Measurements from ENCODE around the gene HPS4. TPM values are rescaled to one million over a fixed set of nuclear protein-coding genes. Genes with fewer than 3 reads are reported as not detected.
A peak's percentile ranks its signal among the peaks of the same experiment; 100 is the strongest.

HPS4 gene
- total and polyA plus RNA-seq, 2 of the 8 experiments (the other 6 are each of a cell fraction or from before 2014, with no cell fraction given) = 28.0 to 35.2 TPM

DNA sequence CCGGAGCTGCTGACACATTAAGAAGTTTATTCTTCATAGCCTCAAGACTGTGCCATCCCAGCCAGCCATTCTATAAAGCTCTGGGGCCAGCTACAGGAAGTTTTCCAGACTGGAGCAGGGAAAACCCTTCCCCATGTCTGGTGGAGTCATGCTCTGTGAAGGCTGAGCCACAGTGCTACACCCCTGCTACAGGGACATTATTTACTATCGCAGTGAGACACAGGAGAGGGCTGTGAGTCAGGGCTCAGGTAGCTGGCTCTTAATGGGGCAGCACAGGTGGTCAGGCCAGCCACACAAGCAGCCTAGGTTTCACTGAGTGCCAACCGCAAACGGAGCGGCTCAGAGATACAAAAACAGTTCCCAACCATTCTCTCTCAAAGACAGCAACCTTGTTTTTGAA lies 12.1 kb downstream of the HPS4 start:
- Histone ChIP-seq H2BK12ac (ENCODE audit: low read depth, low read length) (no peak overlapping the region), H2BK120ac (replicated peaks; ENCODE audit: low read depth, low read length) (no peak overlapping the region), H3K27me3 (replicated peaks in 1 of 4; ENCODE audit: control insufficient read depth in 3 of 4, extremely low read depth in 1 of 4, insufficient read depth in 3 of 4, low read length in 3 of 4) (no peaks in the 10 kb centered on the region), H2AK5ac (ENCODE audit: low read depth, low read length) (no peak overlapping the region), H3K4me2 (ENCODE audit: insufficient read depth in 1 of 2, low read depth in 2 of 2, low read length in 2 of 2) (no peak overlapping the region), H3K9me3 (ENCODE audit: insufficient read depth in 2 of 2, low read depth in 1 of 2, low read length in 1 of 2) (no peaks in the 10 kb centered on the region), H3K36me3 (ENCODE audit: control insufficient read depth in 2 of 4, insufficient read depth in 4 of 4, low read length in 3 of 4) (peaks cover 21 to 67% (median 52%) of the 10 kb centered on the region in 4 experiments), H2BK15ac (ENCODE audit: low read length) (no peak overlapping the region), H3K4me1 (replicated peaks in 1 of 4; ENCODE audit: control insufficient read depth in 3 of 4, insufficient read depth in 4 of 4, low read length in 3 of 4) (no peaks in the 10 kb centered on the region), H3K23ac (ENCODE audit: insufficient read length) (no peak overlapping the region), H4K20me1 (replicated peaks in 1 of 2; ENCODE audit: control insufficient read depth in 1 of 2, insufficient read depth in 2 of 2, low read length in 2 of 2) (peaks cover 0 to 2% of the 10 kb centered on the region in 2 experiments), H3K14ac (ENCODE audit: insufficient read length) (no peak overlapping the region), H2AFZ (ENCODE audit: low read length) (no peak overlapping the region), H4K91ac (replicated peaks; ENCODE audit: insufficient read length, low read length) (no peak overlapping the region), H3K27ac (ENCODE audit: low read depth, low read length) (no peak overlapping the region), H3K4me3 (ENCODE audit: extremely low read depth in 1 of 4, insufficient read depth in 2 of 4, low read depth in 3 of 4, low read length in 4 of 4) (no peak overlapping the region), H3K79me2 (ENCODE audit: control insufficient read depth in 1 of 2, insufficient read depth in 2 of 2, low read length in 2 of 2) (no peaks in the 10 kb centered on the region), H3K4ac (replicated peaks; ENCODE audit: insufficient read length, low read depth, low read length) (no peak overlapping the region), H2BK5ac (ENCODE audit: low read depth, low read length) (no peak overlapping the region), H3K23me2 (ENCODE audit: low read depth, low read length) (no peaks in the 10 kb centered on the region; the same call in 1 of the 2 replicates), H2BK20ac (ENCODE audit: low read length) (no peak overlapping the region), H3K79me1 (ENCODE audit: low read depth, low read length) (no peaks in the 10 kb centered on the region), H4K8ac (ENCODE audit: extremely low read depth, insufficient read depth, low read length) (no peak overlapping the region), H4K5ac (ENCODE audit: insufficient read length, low read depth, low read length) (no peak overlapping the region), H3K18ac (ENCODE audit: extremely low read depth, low read length) (no peak overlapping the region), H3K56ac (replicated peaks; ENCODE audit: insufficient read length, low read depth, low read length) (no peak overlapping the region), H3K9ac (replicated peaks in 1 of 4; ENCODE audit: extremely low read depth in 1 of 4, low read depth in 3 of 4, low read length in 3 of 4) (no peak overlapping the region)
- 90% methylated on average over 5 of the region's 5 CpGs; no CpG with 5 or more reads in 1 of the 2 experiments for WGBS, 2 experiments (ENCODE audit: extremely low coverage in 1 of 2, insufficient coverage in 1 of 2, insufficient read length in 1 of 2, insufficient replicate concordance in 2 of 2, low coverage in 1 of 2, low lambda C conversion rate in 2 of 2, missing lambda C conversion rate in 1 of 2)
- no peak for TF ChIP-seq FOSL1 (IDR thresholded peaks at IDR 0.05; ENCODE audit: insufficient read depth, low read depth, low read length)
- TF ChIP-seq SAP30 (IDR thresholded peaks at IDR 0.05; ENCODE audit: insufficient read depth, insufficient replicate concordance, low read length) = no peak
- CTCF ChIA-PET (ENCODE audit: partially characterized antibody) = interaction anchor here (1.3 to 2.4 kb wide), 3 partner anchors 9 to 31 kb away, joined by 3 to 8 read pairs (median 7); no protein-coding TSS in a partner anchor
- POLR2A ChIA-PET (ENCODE audit: partially characterized antibody) = interaction anchor here (2.7 kb wide), 1 partner anchor 11 kb away, joined by 9 read pairs; the partner anchor contains the start of genes HPS4 and SRRD
- FAIRE-seq (no peak), DNase-seq (ENCODE audit: low read depth in 1 of 2, low spot score in 2 of 2) (peak in 1 of 2 experiments; percentile 29)

Data from H1 (cell line).